Activated T-helper 1 cell treated with anti-CD3 and anti-CD28 coated beads, Interleukin-12 subunit alpha, Interleukin-12 subunit beta, Interleukin-2, Interleukin-4 antibody, amounts not matched to agents 30 ng/mL and 10 ng/mL and 1 ng/mL, durations not matched to agents 14 hours and 24 hours and 36 hours (primary cell): ENCODE measurements around the gene SYCE1L. TPM values are rescaled to one million over a fixed set of nuclear protein-coding genes. Genes with fewer than 3 reads are reported as not detected.
A peak's percentile ranks its signal among the peaks of the same experiment; 100 is the strongest.

Source experiments
- DNase-seq: peaks from one replicate; pipeline ENCODE4 v3.0.0; 2021; ENCODE audit warnings: low spot score
- H3K27ac Mint-ChIP-seq: one replicate; pipeline ENCODE4 v1.8.0; 2021; ENCODE audit warnings: mild to moderate bottlenecking, mixed read lengths
- H3K27me3 Mint-ChIP-seq: one replicate; pipeline ENCODE4 v1.8.0; 2022; ENCODE audit warnings: mild to moderate bottlenecking, moderate library complexity, mixed read lengths; ENCODE audit not compliant: insufficient read depth
- H3K36me3 Mint-ChIP-seq: one replicate; pipeline ENCODE4 v1.8.0; 2021; ENCODE audit warnings: low read depth, mixed read lengths
- H3K4me1 Mint-ChIP-seq: one replicate; pipeline ENCODE4 v1.8.0; 2021; ENCODE audit warnings: low read depth, mixed read lengths
- H3K4me3 Mint-ChIP-seq: one replicate; pipeline ENCODE4 v1.8.0; 2021; ENCODE audit warnings: mild to moderate bottlenecking, moderate library complexity, mixed read lengths
- H3K9me3 Mint-ChIP-seq: one replicate; pipeline ENCODE4 v1.8.0; 2021; ENCODE audit warnings: mixed read lengths
- intact Hi-C: fragments of 100-400 bp; cut with micrococcal nuclease; formaldehyde crosslinking; loops from one replicate; pipeline ENCODE4 v1.15.1; 2024
- total RNA-seq: library from RNA; stranded (reverse); gene quantifications from 2 replicates; pipeline ENCODE4 v1.2.3, GENCODE V29; 2022

SYCE1L gene
- total RNA-seq, 1 donor from 2014 or later, result 5.1 TPM

GRCh38 chr16:77211880-77212740 lies 12.9 kb downstream of the SYCE1L start:
- peaks cover 8% of the 10 kb centered on the region for H3K4me1 Mint-ChIP-seq

GRCh38 chr16:77212741-77213541 lies 13.7 kb downstream of the SYCE1L start:
- no peak overlapping the region for H3K27ac Mint-ChIP-seq
- H3K4me3 Mint-ChIP-seq, result peak overlapping the region; percentile 83
- DNase-seq, result peak; percentile 68
- intact Hi-C loops, result loop anchor here (1.0 to 5.0 kb wide), 4 partner anchors 22 to 1566 kb away; partner anchors contain the start of genes KARS1, MON1B, NUDT7 and TERF2IP
- no peaks in the 10 kb centered on the region for H3K9me3 Mint-ChIP-seq
- no peaks in the 10 kb centered on the region for H3K36me3 Mint-ChIP-seq
- peaks cover 2% of the 10 kb centered on the region for H3K27me3 Mint-ChIP-seq
- H3K4me1 Mint-ChIP-seq, result peaks cover 8% of the 10 kb centered on the region

More at GRCh38 chr16:77211880-77212740, 12.9 kb downstream of the SYCE1L start:
- peak overlapping the region; percentile 90 for H3K27ac Mint-ChIP-seq
- intact Hi-C loops, result loop anchor here (1.0 to 5.0 kb wide), 4 partner anchors 21 to 1565 kb away; partner anchors contain the start of genes KARS1, MON1B, NUDT7 and TERF2IP
- H3K4me3 Mint-ChIP-seq, result peak overlapping the region; percentile 81
- no peaks in the 10 kb centered on the region for H3K36me3 Mint-ChIP-seq
- DNase-seq, result peak; percentile 68
- H3K9me3 Mint-ChIP-seq, result no peaks in the 10 kb centered on the region
- peaks cover 2% of the 10 kb centered on the region for H3K27me3 Mint-ChIP-seq

GRCh38 chr16:77213542-77214106 lies 14.4 kb downstream of the SYCE1L start:
- Mint-ChIP-seq H3K4me3 (peak overlapping the region; percentile 83), H3K36me3 (no peaks in the 10 kb centered on the region), H3K9me3 (no peaks in the 10 kb centered on the region), H3K4me1 (peaks cover 8% of the 10 kb centered on the region), H3K27me3 (peaks cover 2% of the 10 kb centered on the region), H3K27ac (no peak overlapping the region)
- no peak for DNase-seq
- intact Hi-C loops, result loop anchor here (5.0 kb wide), 2 partner anchors 509 to 1566 kb away; partner anchors contain the start of genes KARS1, NUDT7 and TERF2IP

- H3K36me3 Mint-ChIP-seq, result no peaks in the 10 kb centered on the region
- no peak for DNase-seq
- H3K27ac Mint-ChIP-seq, result no peak overlapping the region
- no peaks in the 10 kb centered on the region for H3K9me3 Mint-ChIP-seq
- H3K27me3 Mint-ChIP-seq, result peaks cover 2% of the 10 kb centered on the region
- intact Hi-C loops, result loop anchor here (5.0 kb wide), 2 partner anchors 508 to 1567 kb away; partner anchors contain the start of genes KARS1, NUDT7 and TERF2IP
- H3K4me1 Mint-ChIP-seq, result peaks cover 8% of the 10 kb centered on the region
- H3K4me3 Mint-ChIP-seq, result peak overlapping the region; percentile 11
Measured at GRCh38 chr16:77214411-77215138, 15.4 kb downstream of the SYCE1L start.

GRCh38 chr16:77219437-77219836 lies 20.2 kb downstream of the SYCE1L start:
- Mint-ChIP-seq H3K27ac (no peak overlapping the region), H3K4me3 (no peak overlapping the region), H3K36me3 (no peaks in the 10 kb centered on the region), H3K4me1 (no peaks in the 10 kb centered on the region), H3K9me3 (no peaks in the 10 kb centered on the region), H3K27me3 (no peaks in the 10 kb centered on the region)
- intact Hi-C loops, result no loop called here
- no peak for DNase-seq

- no peak for DNase-seq
- intact Hi-C loops, result no loop called here
- Mint-ChIP-seq H3K27ac (no peak overlapping the region), H3K36me3 (no peaks in the 10 kb centered on the region), H3K4me1 (no peaks in the 10 kb centered on the region), H3K9me3 (no peaks in the 10 kb centered on the region), H3K4me3 (no peak overlapping the region), H3K27me3 (peaks cover 4% of the 10 kb centered on the region)
Measured at GRCh38 chr16:77220427-77220826, 21.2 kb downstream of the SYCE1L start.

GRCh38 chr16:77221482-77221881 lies 22.3 kb downstream of the SYCE1L start:
- Mint-ChIP-seq H3K36me3 (no peaks in the 10 kb centered on the region), H3K9me3 (no peaks in the 10 kb centered on the region), H3K27ac (no peak overlapping the region), H3K27me3 (peaks cover 7% of the 10 kb centered on the region), H3K4me1 (no peaks in the 10 kb centered on the region), H3K4me3 (no peak overlapping the region)
- no peak for DNase-seq
- intact Hi-C loops, result no loop called here

- no peaks in the 10 kb centered on the region for H3K36me3 Mint-ChIP-seq
- no peaks in the 10 kb centered on the region for H3K4me1 Mint-ChIP-seq
- no peak overlapping the region for H3K27ac Mint-ChIP-seq
- peaks cover 7% of the 10 kb centered on the region for H3K27me3 Mint-ChIP-seq
- no peaks in the 10 kb centered on the region for H3K9me3 Mint-ChIP-seq
- no peak for DNase-seq
- no peak overlapping the region for H3K4me3 Mint-ChIP-seq
- intact Hi-C loops, result no loop called here
Measured at GRCh38 chr16:77223184-77223583, 24.0 kb downstream of the SYCE1L start.

- H3K27ac Mint-ChIP-seq, result no peak overlapping the region
- intact Hi-C loops, result no loop called here
- no peak overlapping the region for H3K4me3 Mint-ChIP-seq
- DNase-seq, result no peak
- H3K4me1 Mint-ChIP-seq, result no peaks in the 10 kb centered on the region
- peaks cover 7% of the 10 kb centered on the region for H3K27me3 Mint-ChIP-seq
- no peaks in the 10 kb centered on the region for H3K9me3 Mint-ChIP-seq
- no peaks in the 10 kb centered on the region for H3K36me3 Mint-ChIP-seq
Measured at GRCh38 chr16:77225182-77225581, 26.0 kb downstream of the SYCE1L start.

- no peak overlapping the region for H3K4me3 Mint-ChIP-seq
- intact Hi-C loops, result no loop called here
- no peaks in the 10 kb centered on the region for H3K9me3 Mint-ChIP-seq
- peaks cover 9% of the 10 kb centered on the region for H3K27me3 Mint-ChIP-seq
- H3K27ac Mint-ChIP-seq, result no peak overlapping the region
- DNase-seq, result no peak
- H3K4me1 Mint-ChIP-seq, result no peaks in the 10 kb centered on the region
- no peaks in the 10 kb centered on the region for H3K36me3 Mint-ChIP-seq
Measured at GRCh38 chr16:77227745-77228144, 28.5 kb downstream of the SYCE1L start.

GRCh38 chr16:77231047-77231446 lies 31.8 kb downstream of the SYCE1L start:
- no peaks in the 10 kb centered on the region for H3K9me3 Mint-ChIP-seq
- no peak overlapping the region for H3K27ac Mint-ChIP-seq
- no peak for DNase-seq
- H3K36me3 Mint-ChIP-seq, result no peaks in the 10 kb centered on the region
- H3K4me3 Mint-ChIP-seq, result no peak overlapping the region
- intact Hi-C loops, result loop anchor here (10.0 kb wide), 1 partner anchor 444 kb away; no protein-coding TSS in a partner anchor
- peaks cover 2% of the 10 kb centered on the region for H3K4me1 Mint-ChIP-seq
- H3K27me3 Mint-ChIP-seq, result peaks cover 4% of the 10 kb centered on the region
